ENCODE measurements around the gene MYPOP. TPM values are rescaled to one million over a fixed set of nuclear protein-coding genes. Genes with fewer than 3 reads are reported as not detected.

The MYPOP gene
- total and polyA plus RNA-seq, 2 of the 13 experiments (the other 11 are each of a cell fraction or from before 2014, with no cell fraction given): 2.3 to 2.7 TPM

DNA sequence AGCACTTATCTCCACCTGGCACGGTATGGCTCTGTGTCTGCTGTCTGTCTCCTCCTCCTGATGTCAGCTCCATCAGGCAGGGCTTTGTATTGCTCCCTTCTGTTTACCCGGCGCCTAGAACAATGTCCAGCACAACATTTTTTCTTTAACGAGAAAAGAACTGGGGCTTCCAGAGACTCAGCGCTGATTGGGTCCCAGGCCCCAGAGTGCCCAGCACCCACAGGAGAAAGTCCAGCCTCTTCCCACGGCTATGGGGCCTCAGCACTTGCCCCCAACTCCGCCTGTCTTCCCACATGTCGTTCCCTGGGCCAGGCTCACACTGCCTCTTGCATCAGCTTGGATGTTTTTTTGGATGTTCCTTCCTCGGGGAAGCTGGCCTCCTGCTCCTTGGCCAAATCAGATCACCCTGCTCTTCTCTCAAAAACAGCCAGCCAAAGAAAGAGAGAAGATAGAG lies 6.9 kb downstream of the MYPOP start (continued):
- TF ChIP-seq, protein P1, sequence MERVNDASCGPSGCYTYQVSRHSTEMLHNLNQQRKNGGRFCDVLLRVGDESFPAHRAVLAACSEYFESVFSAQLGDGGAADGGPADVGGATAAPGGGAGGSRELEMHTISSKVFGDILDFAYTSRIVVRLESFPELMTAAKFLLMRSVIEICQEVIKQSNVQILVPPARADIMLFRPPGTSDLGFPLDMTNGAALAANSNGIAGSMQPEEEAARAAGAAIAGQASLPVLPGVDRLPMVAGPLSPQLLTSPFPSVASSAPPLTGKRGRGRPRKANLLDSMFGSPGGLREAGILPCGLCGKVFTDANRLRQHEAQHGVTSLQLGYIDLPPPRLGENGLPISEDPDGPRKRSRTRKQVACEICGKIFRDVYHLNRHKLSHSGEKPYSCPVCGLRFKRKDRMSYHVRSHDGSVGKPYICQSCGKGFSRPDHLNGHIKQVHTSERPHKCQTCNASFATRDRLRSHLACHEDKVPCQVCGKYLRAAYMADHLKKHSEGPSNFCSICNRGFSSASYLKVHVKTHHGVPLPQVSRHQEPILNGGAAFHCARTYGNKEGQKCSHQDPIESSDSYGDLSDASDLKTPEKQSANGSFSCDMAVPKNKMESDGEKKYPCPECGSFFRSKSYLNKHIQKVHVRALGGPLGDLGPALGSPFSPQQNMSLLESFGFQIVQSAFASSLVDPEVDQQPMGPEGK (CRISPR knock-in tag; IDR thresholded peaks at IDR 0.05): peak; percentile 96
- TF ChIP-seq, protein P2, sequence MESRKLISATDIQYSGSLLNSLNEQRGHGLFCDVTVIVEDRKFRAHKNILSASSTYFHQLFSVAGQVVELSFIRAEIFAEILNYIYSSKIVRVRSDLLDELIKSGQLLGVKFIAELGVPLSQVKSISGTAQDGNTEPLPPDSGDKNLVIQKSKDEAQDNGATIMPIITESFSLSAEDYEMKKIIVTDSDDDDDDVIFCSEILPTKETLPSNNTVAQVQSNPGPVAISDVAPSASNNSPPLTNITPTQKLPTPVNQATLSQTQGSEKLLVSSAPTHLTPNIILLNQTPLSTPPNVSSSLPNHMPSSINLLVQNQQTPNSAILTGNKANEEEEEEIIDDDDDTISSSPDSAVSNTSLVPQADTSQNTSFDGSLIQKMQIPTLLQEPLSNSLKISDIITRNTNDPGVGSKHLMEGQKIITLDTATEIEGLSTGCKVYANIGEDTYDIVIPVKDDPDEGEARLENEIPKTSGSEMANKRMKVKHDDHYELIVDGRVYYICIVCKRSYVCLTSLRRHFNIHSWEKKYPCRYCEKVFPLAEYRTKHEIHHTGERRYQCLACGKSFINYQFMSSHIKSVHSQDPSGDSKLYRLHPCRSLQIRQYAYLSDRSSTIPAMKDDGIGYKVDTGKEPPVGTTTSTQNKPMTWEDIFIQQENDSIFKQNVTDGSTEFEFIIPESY (CRISPR knock-in tag; IDR thresholded peaks at IDR 0.05): peak; percentile 46; the same call in 1 of the 2 replicates
- TF ChIP-seq JDP2 (CRISPR knock-in tag; IDR thresholded peaks at IDR 0.05; ENCODE audit: borderline replicate concordance): no peak
- TF ChIP-seq, protein P3, sequence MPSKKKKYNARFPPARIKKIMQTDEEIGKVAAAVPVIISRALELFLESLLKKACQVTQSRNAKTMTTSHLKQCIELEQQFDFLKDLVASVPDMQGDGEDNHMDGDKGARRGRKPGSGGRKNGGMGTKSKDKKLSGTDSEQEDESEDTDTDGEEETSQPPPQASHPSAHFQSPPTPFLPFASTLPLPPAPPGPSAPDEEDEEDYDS (CRISPR knock-in tag; IDR thresholded peaks at IDR 0.05): peak; percentile 48; the same call in 1 of the 2 replicates
- no peak for TF ChIP-seq ZNF776 (CRISPR knock-in tag; IDR thresholded peaks at IDR 0.05)
- TF ChIP-seq YEATS2 (CRISPR knock-in tag; IDR thresholded peaks at IDR 0.05; ENCODE audit: borderline replicate concordance): peak; percentile 38; the same call in 1 of the 2 replicates
- peak; percentile 17; the same call in 1 of the 2 replicates for TF ChIP-seq ZNF788 (CRISPR knock-in tag; IDR thresholded peaks at IDR 0.05; ENCODE audit: borderline replicate concordance)
- TF ChIP-seq ZNF121 (CRISPR knock-in tag; IDR thresholded peaks at IDR 0.05): peak; percentile 98
- TF ChIP-seq, protein P4, sequence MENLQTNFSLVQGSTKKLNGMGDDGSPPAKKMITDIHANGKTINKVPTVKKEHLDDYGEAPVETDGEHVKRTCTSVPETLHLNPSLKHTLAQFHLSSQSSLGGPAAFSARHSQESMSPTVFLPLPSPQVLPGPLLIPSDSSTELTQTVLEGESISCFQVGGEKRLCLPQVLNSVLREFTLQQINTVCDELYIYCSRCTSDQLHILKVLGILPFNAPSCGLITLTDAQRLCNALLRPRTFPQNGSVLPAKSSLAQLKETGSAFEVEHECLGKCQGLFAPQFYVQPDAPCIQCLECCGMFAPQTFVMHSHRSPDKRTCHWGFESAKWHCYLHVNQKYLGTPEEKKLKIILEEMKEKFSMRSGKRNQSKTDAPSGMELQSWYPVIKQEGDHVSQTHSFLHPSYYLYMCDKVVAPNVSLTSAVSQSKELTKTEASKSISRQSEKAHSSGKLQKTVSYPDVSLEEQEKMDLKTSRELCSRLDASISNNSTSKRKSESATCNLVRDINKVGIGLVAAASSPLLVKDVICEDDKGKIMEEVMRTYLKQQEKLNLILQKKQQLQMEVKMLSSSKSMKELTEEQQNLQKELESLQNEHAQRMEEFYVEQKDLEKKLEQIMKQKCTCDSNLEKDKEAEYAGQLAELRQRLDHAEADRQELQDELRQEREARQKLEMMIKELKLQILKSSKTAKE (CRISPR knock-in tag; IDR thresholded peaks at IDR 0.05; ENCODE audit: borderline replicate concordance): no peak
- no peak for TF ChIP-seq GZF1 (CRISPR knock-in tag; IDR thresholded peaks at IDR 0.05)
- TF ChIP-seq, protein P5, sequence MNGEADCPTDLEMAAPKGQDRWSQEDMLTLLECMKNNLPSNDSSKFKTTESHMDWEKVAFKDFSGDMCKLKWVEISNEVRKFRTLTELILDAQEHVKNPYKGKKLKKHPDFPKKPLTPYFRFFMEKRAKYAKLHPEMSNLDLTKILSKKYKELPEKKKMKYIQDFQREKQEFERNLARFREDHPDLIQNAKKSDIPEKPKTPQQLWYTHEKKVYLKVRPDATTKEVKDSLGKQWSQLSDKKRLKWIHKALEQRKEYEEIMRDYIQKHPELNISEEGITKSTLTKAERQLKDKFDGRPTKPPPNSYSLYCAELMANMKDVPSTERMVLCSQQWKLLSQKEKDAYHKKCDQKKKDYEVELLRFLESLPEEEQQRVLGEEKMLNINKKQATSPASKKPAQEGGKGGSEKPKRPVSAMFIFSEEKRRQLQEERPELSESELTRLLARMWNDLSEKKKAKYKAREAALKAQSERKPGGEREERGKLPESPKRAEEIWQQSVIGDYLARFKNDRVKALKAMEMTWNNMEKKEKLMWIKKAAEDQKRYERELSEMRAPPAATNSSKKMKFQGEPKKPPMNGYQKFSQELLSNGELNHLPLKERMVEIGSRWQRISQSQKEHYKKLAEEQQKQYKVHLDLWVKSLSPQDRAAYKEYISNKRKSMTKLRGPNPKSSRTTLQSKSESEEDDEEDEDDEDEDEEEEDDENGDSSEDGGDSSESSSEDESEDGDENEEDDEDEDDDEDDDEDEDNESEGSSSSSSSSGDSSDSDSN (CRISPR knock-in tag; IDR thresholded peaks at IDR 0.05): peak; percentile 38
- peak; percentile 62; the same call in 1 of the 2 replicates for TF ChIP-seq ZNF331 (CRISPR knock-in tag; IDR thresholded peaks at IDR 0.05)
- TF ChIP-seq, protein P6, sequence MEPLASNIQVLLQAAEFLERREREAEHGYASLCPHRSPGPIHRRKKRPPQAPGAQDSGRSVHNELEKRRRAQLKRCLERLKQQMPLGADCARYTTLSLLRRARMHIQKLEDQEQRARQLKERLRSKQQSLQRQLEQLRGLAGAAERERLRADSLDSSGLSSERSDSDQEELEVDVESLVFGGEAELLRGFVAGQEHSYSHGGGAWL (CRISPR knock-in tag; IDR thresholded peaks at IDR 0.05): peak; percentile 2; the same call in 1 of the 2 replicates
- TF ChIP-seq, protein P7, sequence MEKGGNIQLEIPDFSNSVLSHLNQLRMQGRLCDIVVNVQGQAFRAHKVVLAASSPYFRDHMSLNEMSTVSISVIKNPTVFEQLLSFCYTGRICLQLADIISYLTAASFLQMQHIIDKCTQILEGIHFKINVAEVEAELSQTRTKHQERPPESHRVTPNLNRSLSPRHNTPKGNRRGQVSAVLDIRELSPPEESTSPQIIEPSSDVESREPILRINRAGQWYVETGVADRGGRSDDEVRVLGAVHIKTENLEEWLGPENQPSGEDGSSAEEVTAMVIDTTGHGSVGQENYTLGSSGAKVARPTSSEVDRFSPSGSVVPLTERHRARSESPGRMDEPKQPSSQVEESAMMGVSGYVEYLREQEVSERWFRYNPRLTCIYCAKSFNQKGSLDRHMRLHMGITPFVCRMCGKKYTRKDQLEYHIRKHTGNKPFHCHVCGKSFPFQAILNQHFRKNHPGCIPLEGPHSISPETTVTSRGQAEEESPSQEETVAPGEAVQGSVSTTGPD (CRISPR knock-in tag; IDR thresholded peaks at IDR 0.05): no peak
- TF ChIP-seq, protein P8, sequence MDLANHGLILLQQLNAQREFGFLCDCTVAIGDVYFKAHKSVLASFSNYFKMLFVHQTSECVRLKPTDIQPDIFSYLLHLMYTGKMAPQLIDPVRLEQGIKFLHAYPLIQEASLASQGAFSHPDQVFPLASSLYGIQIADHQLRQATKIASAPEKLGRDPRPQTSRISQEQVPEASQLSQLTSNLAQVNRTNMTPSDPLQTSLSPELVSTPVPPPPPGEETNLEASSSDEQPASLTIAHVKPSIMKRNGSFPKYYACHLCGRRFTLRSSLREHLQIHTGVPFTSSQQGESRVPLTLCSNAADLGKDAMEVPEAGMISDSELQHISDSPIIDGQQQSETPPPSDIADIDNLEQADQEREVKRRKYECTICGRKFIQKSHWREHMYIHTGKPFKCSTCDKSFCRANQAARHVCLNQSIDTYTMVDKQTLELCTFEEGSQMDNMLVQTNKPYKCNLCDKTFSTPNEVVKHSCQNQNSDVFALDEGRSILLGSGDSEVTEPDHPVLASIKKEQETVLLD (CRISPR knock-in tag; IDR thresholded peaks at IDR 0.05; ENCODE audit: low read depth): no peak
